ENCODE measurements around the gene GPR82.

Gene GPR82

DNA sequence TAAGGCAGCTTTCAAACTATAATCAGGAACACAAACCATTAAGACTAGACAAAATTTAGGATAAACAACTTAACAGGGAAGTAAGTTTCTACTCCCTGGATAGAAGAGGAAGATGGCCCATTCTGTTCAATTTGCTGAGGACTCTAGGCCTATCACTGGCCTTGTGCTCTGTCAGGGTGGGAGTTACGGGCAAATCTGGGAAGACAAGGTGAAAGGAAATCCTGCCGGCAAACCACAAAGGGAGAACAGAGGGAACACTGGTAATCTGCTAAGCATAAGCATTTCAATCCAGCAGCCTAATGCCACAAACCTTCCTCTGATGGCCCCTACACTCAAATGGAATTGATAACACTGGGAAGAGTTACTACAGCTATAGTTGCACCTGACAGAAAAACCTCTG, 8.3 kb downstream of the GPR82 start:
- Histone ChIP-seq H3K9ac (ENCODE audit: low read length) (no peak overlapping the region), H3K9me3 (ENCODE audit: control insufficient read depth, low read length) (no peaks in the 10 kb centered on the region), H3K23ac (ENCODE audit: low read length in 2 of 2) (no peak overlapping the region), H3K4me2 (ENCODE audit: low read length, poor library complexity, severe bottlenecking) (no peak overlapping the region), H2BK15ac (ENCODE audit: low read depth, poor library complexity, severe bottlenecking) (no peak overlapping the region), H3K18ac (ENCODE audit: low read depth in 1 of 2, low read length in 2 of 2) (no peak overlapping the region), H2BK5ac (ENCODE audit: low read depth, low read length, poor library complexity, severe bottlenecking) (no peak overlapping the region), H3K27ac (ENCODE audit: low read length, poor library complexity, severe bottlenecking) (no peak overlapping the region), H2BK12ac (ENCODE audit: low read length in 2 of 2) (no peak overlapping the region), H4K8ac (ENCODE audit: low read length) (no peak overlapping the region), H2AK5ac (ENCODE audit: low read length, severe bottlenecking) (no peak overlapping the region), H3K36me3 (ENCODE audit: control insufficient read depth in 1 of 2, insufficient read depth in 2 of 2, low read depth in 1 of 2, low read length in 2 of 2) (no peaks in the 10 kb centered on the region), H3K14ac (ENCODE audit: low read length in 2 of 2) (no peak overlapping the region), H3K79me1 (replicated peaks; ENCODE audit: low read length, poor library complexity, severe bottlenecking) (peaks cover 3% of the 10 kb centered on the region), H2BK120ac (ENCODE audit: low read depth, low read length) (no peak overlapping the region), H3K27me3 (ENCODE audit: control insufficient read depth in 1 of 2, insufficient read depth in 1 of 2, low read length in 2 of 2) (peaks cover 0 to 4% of the 10 kb centered on the region in 2 experiments), H4K91ac (ENCODE audit: low read length) (no peak overlapping the region), H2AFZ (ENCODE audit: low read depth, low read length) (no peak overlapping the region), H3K4me3 (ENCODE audit: insufficient read depth in 1 of 2, low read depth in 1 of 2, low read length in 2 of 2) (no peak overlapping the region), H3K4me1 (ENCODE audit: control insufficient read depth, insufficient read depth, low read depth, low read length) (no peaks in the 10 kb centered on the region), H3K4ac (ENCODE audit: low read depth in 1 of 2, low read length in 2 of 2) (no peak overlapping the region)
- WGBS, result no CpG with 5 or more reads among the region's 2 CpGs
- no peak for DNase-seq

DNA sequence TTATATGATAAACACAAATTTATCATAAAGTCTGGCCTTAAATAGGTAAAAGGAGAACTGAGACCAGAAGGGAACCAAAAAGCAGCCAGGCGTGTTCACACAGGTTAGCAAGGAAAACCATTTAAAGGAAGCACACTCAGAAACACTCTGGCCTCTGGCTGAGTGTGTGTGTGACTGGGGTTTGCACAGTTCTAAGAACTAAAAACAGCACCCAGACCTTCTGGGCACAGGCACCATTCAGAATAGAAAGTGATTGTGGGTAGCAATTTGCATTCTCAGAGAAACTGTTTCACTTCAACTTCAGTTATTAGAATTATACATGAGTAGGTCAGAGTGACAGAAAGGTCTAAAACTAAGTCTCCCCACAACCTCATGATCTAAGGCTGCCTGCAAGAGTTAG, 10.0 kb downstream of the GPR82 start:
- no peak overlapping the region for H2BK15ac ChIP-seq (ENCODE audit: low read depth, poor library complexity, severe bottlenecking)
- H2AK5ac ChIP-seq (ENCODE audit: low read length, severe bottlenecking), result no peak overlapping the region
- no peak overlapping the region for H4K8ac ChIP-seq (ENCODE audit: low read length)
- H3K4me3 ChIP-seq (ENCODE audit: insufficient read depth in 1 of 2, low read depth in 1 of 2, low read length in 2 of 2), result no peak overlapping the region
- H2BK120ac ChIP-seq (ENCODE audit: low read depth, low read length), result no peak overlapping the region
- no peaks in the 10 kb centered on the region for H3K4me1 ChIP-seq (ENCODE audit: control insufficient read depth, insufficient read depth, low read depth, low read length)
- no peaks in the 10 kb centered on the region for H3K36me3 ChIP-seq (ENCODE audit: control insufficient read depth in 1 of 2, insufficient read depth in 2 of 2, low read depth in 1 of 2, low read length in 2 of 2)
- no peak overlapping the region for H2AFZ ChIP-seq (ENCODE audit: low read depth, low read length)
- H3K27me3 ChIP-seq (ENCODE audit: control insufficient read depth in 1 of 2, insufficient read depth in 1 of 2, low read length in 2 of 2), result peaks cover 0 to 4% of the 10 kb centered on the region in 2 experiments
- H2BK12ac ChIP-seq (ENCODE audit: low read length in 2 of 2), result no peak overlapping the region
- 100% methylated on average over 1 of the region's 1 CpG for WGBS
- no peak overlapping the region for H3K27ac ChIP-seq (ENCODE audit: low read length, poor library complexity, severe bottlenecking)
- H3K23ac ChIP-seq (ENCODE audit: low read length in 2 of 2), result no peak overlapping the region
- H3K14ac ChIP-seq (ENCODE audit: low read length in 2 of 2), result no peak overlapping the region
- H3K79me1 ChIP-seq (replicated peaks; ENCODE audit: low read length, poor library complexity, severe bottlenecking), result peaks cover 3% of the 10 kb centered on the region
- no peak overlapping the region for H3K18ac ChIP-seq (ENCODE audit: low read depth in 1 of 2, low read length in 2 of 2)
- no peak overlapping the region for H4K91ac ChIP-seq (ENCODE audit: low read length)
- H3K4ac ChIP-seq (ENCODE audit: low read depth in 1 of 2, low read length in 2 of 2), result no peak overlapping the region
- no peak overlapping the region for H3K4me2 ChIP-seq (ENCODE audit: low read length, poor library complexity, severe bottlenecking)
- H3K9me3 ChIP-seq (ENCODE audit: control insufficient read depth, low read length), result no peaks in the 10 kb centered on the region
- no peak for DNase-seq
- H3K9ac ChIP-seq (ENCODE audit: low read length), result no peak overlapping the region
- no peak overlapping the region for H2BK5ac ChIP-seq (ENCODE audit: low read depth, low read length, poor library complexity, severe bottlenecking)

GRCh38 chrX:41734530-41734929, 10.5 kb downstream of the GPR82 start:
- H3K14ac ChIP-seq (ENCODE audit: low read length in 2 of 2), result no peak overlapping the region
- WGBS, result no CpG with 5 or more reads among the region's 1 CpG
- H2AK5ac ChIP-seq (ENCODE audit: low read length, severe bottlenecking), result no peak overlapping the region
- H3K9me3 ChIP-seq (ENCODE audit: control insufficient read depth, low read length), result no peaks in the 10 kb centered on the region
- H3K4me2 ChIP-seq (ENCODE audit: low read length, poor library complexity, severe bottlenecking), result no peak overlapping the region
- DNase-seq, result peak; percentile 29
- no peak overlapping the region for H3K23ac ChIP-seq (ENCODE audit: low read length in 2 of 2)
- peaks cover 3% of the 10 kb centered on the region for H3K79me1 ChIP-seq (replicated peaks; ENCODE audit: low read length, poor library complexity, severe bottlenecking)
- H3K36me3 ChIP-seq (ENCODE audit: control insufficient read depth in 1 of 2, insufficient read depth in 2 of 2, low read depth in 1 of 2, low read length in 2 of 2), result no peaks in the 10 kb centered on the region
- no peak overlapping the region for H2BK12ac ChIP-seq (ENCODE audit: low read length in 2 of 2)
- H3K27me3 ChIP-seq (ENCODE audit: control insufficient read depth in 1 of 2, insufficient read depth in 1 of 2, low read length in 2 of 2), result peaks cover 0 to 4% of the 10 kb centered on the region in 2 experiments
- H3K4me1 ChIP-seq (ENCODE audit: control insufficient read depth, insufficient read depth, low read depth, low read length), result no peaks in the 10 kb centered on the region
- no peak overlapping the region for H2BK5ac ChIP-seq (ENCODE audit: low read depth, low read length, poor library complexity, severe bottlenecking)
- no peak overlapping the region for H2BK15ac ChIP-seq (ENCODE audit: low read depth, poor library complexity, severe bottlenecking)
- no peak overlapping the region for H3K4me3 ChIP-seq (ENCODE audit: insufficient read depth in 1 of 2, low read depth in 1 of 2, low read length in 2 of 2)
- no peak overlapping the region for H4K8ac ChIP-seq (ENCODE audit: low read length)
- no peak overlapping the region for H3K27ac ChIP-seq (ENCODE audit: low read length, poor library complexity, severe bottlenecking)
- no peak overlapping the region for H3K9ac ChIP-seq (ENCODE audit: low read length)
- H4K91ac ChIP-seq (ENCODE audit: low read length), result no peak overlapping the region
- H2BK120ac ChIP-seq (ENCODE audit: low read depth, low read length), result no peak overlapping the region
- no peak overlapping the region for H3K4ac ChIP-seq (ENCODE audit: low read depth in 1 of 2, low read length in 2 of 2)
- no peak overlapping the region for H2AFZ ChIP-seq (ENCODE audit: low read depth, low read length)
- no peak overlapping the region for H3K18ac ChIP-seq (ENCODE audit: low read depth in 1 of 2, low read length in 2 of 2)

GRCh38 chrX:41737065-41737464, 13.1 kb downstream of the GPR82 start:
- H3K27me3 ChIP-seq (ENCODE audit: control insufficient read depth in 1 of 2, insufficient read depth in 1 of 2, low read length in 2 of 2), result peaks cover 0 to 1% of the 10 kb centered on the region in 2 experiments
- no peak overlapping the region for H2BK5ac ChIP-seq (ENCODE audit: low read depth, low read length, poor library complexity, severe bottlenecking)
- no peaks in the 10 kb centered on the region for H3K36me3 ChIP-seq (ENCODE audit: control insufficient read depth in 1 of 2, insufficient read depth in 2 of 2, low read depth in 1 of 2, low read length in 2 of 2)
- H3K23ac ChIP-seq (ENCODE audit: low read length in 2 of 2), result no peak overlapping the region
- no peak for DNase-seq
- no peak overlapping the region for H3K14ac ChIP-seq (ENCODE audit: low read length in 2 of 2)
- H2AK5ac ChIP-seq (ENCODE audit: low read length, severe bottlenecking), result no peak overlapping the region
- H4K8ac ChIP-seq (ENCODE audit: low read length), result no peak overlapping the region
- H3K9me3 ChIP-seq (ENCODE audit: control insufficient read depth, low read length), result no peaks in the 10 kb centered on the region
- no peak overlapping the region for H3K4ac ChIP-seq (ENCODE audit: low read depth in 1 of 2, low read length in 2 of 2)
- no peak overlapping the region for H2BK15ac ChIP-seq (ENCODE audit: low read depth, poor library complexity, severe bottlenecking)
- H3K4me2 ChIP-seq (ENCODE audit: low read length, poor library complexity, severe bottlenecking), result no peak overlapping the region
- H2BK120ac ChIP-seq (ENCODE audit: low read depth, low read length), result no peak overlapping the region
- no peak overlapping the region for H2BK12ac ChIP-seq (ENCODE audit: low read length in 2 of 2)
- no peak overlapping the region for H3K9ac ChIP-seq (ENCODE audit: low read length)
- H4K91ac ChIP-seq (ENCODE audit: low read length), result no peak overlapping the region
- H3K4me1 ChIP-seq (ENCODE audit: control insufficient read depth, insufficient read depth, low read depth, low read length), result no peaks in the 10 kb centered on the region
- WGBS, result 96% methylated on average over 4 of the region's 7 CpGs
- H3K27ac ChIP-seq (ENCODE audit: low read length, poor library complexity, severe bottlenecking), result no peak overlapping the region
- no peak overlapping the region for H3K18ac ChIP-seq (ENCODE audit: low read depth in 1 of 2, low read length in 2 of 2)
- H3K4me3 ChIP-seq (ENCODE audit: insufficient read depth in 1 of 2, low read depth in 1 of 2, low read length in 2 of 2), result no peak overlapping the region
- H2AFZ ChIP-seq (ENCODE audit: low read depth, low read length), result no peak overlapping the region
- peaks cover 3% of the 10 kb centered on the region for H3K79me1 ChIP-seq (replicated peaks; ENCODE audit: low read length, poor library complexity, severe bottlenecking)

All from mesenchymal stem cell (in vitro differentiated cells and primary cell).